A673 (cell line): ENCODE measurements around the gene LRRC23. TPM values are rescaled to one million over a fixed set of nuclear protein-coding genes. Genes with fewer than 3 reads are reported as not detected.

Experiments
- BruUV-seq: library from RNA; stranded (reverse); fragments of 400-500 nt; replicated peaks from 2 replicates; lab custom pipeline; 2021; lab: Mats Ljungman, UMichigan
- CTCF ChIA-PET: fragments of 300-600 bp; sonication (Branson Sonifier 250); formaldehyde crosslinking; loops from one replicate; lab custom pipeline; 2022; ENCODE audit warnings: antibody characterized with exemption; lab: Charles Lee
- POLR2A ChIA-PET: fragments of 300-600 bp; sonication (Branson Sonifier 250); formaldehyde crosslinking; loops from one replicate; lab custom pipeline; 2022; ENCODE audit warnings: antibody characterized with exemption; ENCODE audit not compliant: low non-redundant PET; lab: Charles Lee
- DNase-seq: peaks from one replicate; pipeline ENCODE4 v3.0.0-alpha.2; 2015; ENCODE audit warnings: low spot score
- H3K27ac ChIP-seq: fragments of 200-600 bp; sonication (generic); 2 replicates; pipeline ENCODE4 v1.5.1; 2016; ENCODE audit warnings: mixed run types, low read depth, mild to moderate bottlenecking, mixed read lengths, antibody characterized with exemption, low read length; ENCODE audit not compliant: poor library complexity, severe bottlenecking
- H3K27me3 ChIP-seq: fragments of 200-600 bp; sonication (generic); replicated peaks from 2 replicates; pipeline ENCODE4 v1.6.1; 2017; ENCODE audit warnings: mixed run types, low read depth, mild to moderate bottlenecking, mixed read lengths, antibody characterized with exemption, low read length; ENCODE audit not compliant: insufficient read depth, poor library complexity
- H3K36me3 ChIP-seq: fragments of 200-600 bp; sonication (generic); 2 replicates; pipeline ENCODE4 v1.6.1; 2016; ENCODE audit warnings: mixed run types, mild to moderate bottlenecking, mixed read lengths, antibody characterized with exemption, low read length; ENCODE audit not compliant: insufficient read depth, poor library complexity, severe bottlenecking
- H3K4me1 ChIP-seq: fragments of 200-600 bp; sonication (generic); 2 replicates; pipeline ENCODE4 v1.6.1; 2017; ENCODE audit warnings: mixed run types, mild to moderate bottlenecking, mixed read lengths, antibody characterized with exemption, low read length; ENCODE audit not compliant: insufficient read depth, poor library complexity, severe bottlenecking
- H3K4me3 ChIP-seq: fragments of 200-600 bp; sonication (generic); 2 replicates; pipeline ENCODE4 v1.5.1; 2016; ENCODE audit warnings: low read depth, mixed run types, mild to moderate bottlenecking, mixed read lengths, low read length; ENCODE audit not compliant: poor library complexity, severe bottlenecking
- H3K9me3 ChIP-seq: fragments of 200-600 bp; sonication (generic); 2 replicates; pipeline ENCODE4 v1.6.1; 2016; ENCODE audit warnings: mixed run types, low read depth, mild to moderate bottlenecking, mixed read lengths, antibody characterized with exemption, low read length; ENCODE audit not compliant: poor library complexity, severe bottlenecking
- EZH2 ChIP-seq: fragments of 200-600 bp; sonication (generic); IDR thresholded peaks from 2 replicates; pipeline ENCODE4 v1.6.1; 2017; ENCODE audit warnings: borderline replicate concordance, low read depth, mild to moderate bottlenecking, mixed read lengths, antibody characterized with exemption, low read length; ENCODE audit not compliant: poor library complexity, severe bottlenecking
- intact Hi-C: fragments of 100-400 bp; cut with micrococcal nuclease; formaldehyde crosslinking; loops from one replicate; pipeline ENCODE4 v1.10.0; 2022; ENCODE audit not compliant: unreplicated experiment
- total RNA-seq: library from RNA; stranded (reverse); gene quantifications from 2 replicates; pipeline ENCODE4 v1.2.3, GENCODE V29; 2021
- TF ChIP-seq, protein P1 (sequence below): fragments of 300-800, 200-600 bp; sonication (generic); conservative IDR thresholded peaks from 2 replicates; pipeline ENCODE4 v1.5.1; 2017; ENCODE audit warnings: low read depth, mild to moderate bottlenecking, antibody characterized with exemption, low read length, moderate library complexity, mixed read lengths

LRRC23 gene
- total RNA-seq, 1 experiment from 2014 or later = 7.7 TPM

- Histone ChIP-seq H3K27me3 (no peaks in the 10 kb centered on the region), H3K9me3 (no peaks in the 10 kb centered on the region), H3K4me3 (no peak overlapping the region), H3K36me3 (no peaks in the 10 kb centered on the region), H3K27ac (no peak overlapping the region), H3K4me1 (peaks cover 7% of the 10 kb centered on the region)
- BruUV-seq = no TSS peak
- DNase-seq = no peak
- ChIA-PET POLR2A (no interaction called here), CTCF (no interaction called here)
- TF ChIP-seq, protein P1, sequence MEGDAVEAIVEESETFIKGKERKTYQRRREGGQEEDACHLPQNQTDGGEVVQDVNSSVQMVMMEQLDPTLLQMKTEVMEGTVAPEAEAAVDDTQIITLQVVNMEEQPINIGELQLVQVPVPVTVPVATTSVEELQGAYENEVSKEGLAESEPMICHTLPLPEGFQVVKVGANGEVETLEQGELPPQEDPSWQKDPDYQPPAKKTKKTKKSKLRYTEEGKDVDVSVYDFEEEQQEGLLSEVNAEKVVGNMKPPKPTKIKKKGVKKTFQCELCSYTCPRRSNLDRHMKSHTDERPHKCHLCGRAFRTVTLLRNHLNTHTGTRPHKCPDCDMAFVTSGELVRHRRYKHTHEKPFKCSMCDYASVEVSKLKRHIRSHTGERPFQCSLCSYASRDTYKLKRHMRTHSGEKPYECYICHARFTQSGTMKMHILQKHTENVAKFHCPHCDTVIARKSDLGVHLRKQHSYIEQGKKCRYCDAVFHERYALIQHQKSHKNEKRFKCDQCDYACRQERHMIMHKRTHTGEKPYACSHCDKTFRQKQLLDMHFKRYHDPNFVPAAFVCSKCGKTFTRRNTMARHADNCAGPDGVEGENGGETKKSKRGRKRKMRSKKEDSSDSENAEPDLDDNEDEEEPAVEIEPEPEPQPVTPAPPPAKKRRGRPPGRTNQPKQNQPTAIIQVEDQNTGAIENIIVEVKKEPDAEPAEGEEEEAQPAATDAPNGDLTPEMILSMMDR = no peak
- no peak for TF ChIP-seq EZH2
- intact Hi-C loops = no loop called here
These were observed 10.3 kb upstream of the LRRC23 start for GRCh38 chr12:6894321-6894720.

DNA sequence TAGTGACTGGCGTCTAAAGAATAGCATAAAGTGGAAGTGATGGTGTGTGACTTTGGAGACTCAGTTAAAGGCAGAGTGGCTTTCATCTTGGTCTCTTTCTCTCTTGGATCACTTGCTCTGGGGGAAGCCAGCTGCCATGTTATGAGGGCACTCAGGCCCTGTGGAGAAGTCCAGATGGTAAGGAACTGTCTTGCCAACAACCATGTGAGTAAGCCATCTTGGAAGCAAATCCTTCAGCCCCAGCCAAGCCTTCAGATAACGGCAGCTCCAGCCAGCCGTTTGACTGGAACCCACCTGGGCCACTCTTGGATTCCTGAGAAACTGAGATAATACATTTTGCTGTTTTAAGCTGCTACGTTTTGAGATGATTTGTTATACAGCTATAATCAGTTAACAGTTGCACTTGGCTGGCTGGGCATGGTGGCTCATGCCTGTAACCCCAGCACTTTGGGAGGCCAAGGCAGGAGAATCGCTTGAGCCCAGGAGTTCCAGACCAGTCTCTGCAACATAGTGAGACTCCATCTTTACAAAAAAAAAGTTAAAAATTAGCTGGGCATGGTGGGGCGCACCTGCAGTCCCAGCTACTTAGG is 7.7 kb upstream of the LRRC23 start:
- Histone ChIP-seq H3K27me3 (no peaks in the 10 kb centered on the region), H3K27ac (no peak overlapping the region), H3K4me3 (no peak overlapping the region), H3K9me3 (no peaks in the 10 kb centered on the region), H3K4me1 (no peaks in the 10 kb centered on the region), H3K36me3 (no peaks in the 10 kb centered on the region)
- intact Hi-C loops = no loop called here
- no TSS peak for BruUV-seq
- TF ChIP-seq EZH2 = no peak
- TF ChIP-seq, protein P1 = no peak
- ChIA-PET CTCF (no interaction called here), POLR2A (no interaction called here)
- DNase-seq = no peak

DNA sequence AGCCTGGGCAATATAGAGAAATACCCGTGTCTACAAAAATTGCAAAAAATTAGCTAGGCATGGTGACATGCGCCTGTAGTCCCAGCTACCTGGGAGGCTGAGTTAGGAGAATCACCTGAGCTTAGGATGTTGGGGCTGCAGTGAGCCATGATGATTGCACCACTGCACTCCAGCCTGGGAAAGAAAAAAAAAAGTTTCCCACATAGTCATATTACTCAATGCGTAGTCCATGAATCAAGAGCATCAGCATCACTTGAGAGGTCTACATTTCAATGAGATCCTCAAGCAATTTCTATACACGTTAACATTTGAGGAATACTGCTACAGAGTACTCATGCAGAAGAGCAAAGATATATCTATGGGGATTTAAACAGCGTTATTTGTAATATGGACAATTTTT is 5.2 kb upstream of the LRRC23 start:
- intact Hi-C loops = no loop called here
- Histone ChIP-seq H3K36me3 (no peaks in the 10 kb centered on the region), H3K4me1 (peaks cover 7% of the 10 kb centered on the region), H3K4me3 (no peak overlapping the region), H3K27me3 (no peaks in the 10 kb centered on the region), H3K9me3 (no peaks in the 10 kb centered on the region), H3K27ac (no peak overlapping the region)
- DNase-seq = no peak
- TF ChIP-seq EZH2 = no peak
- TF ChIP-seq, protein P1 = no peak
- ChIA-PET CTCF (interaction anchor here (0.6 kb wide), 1 partner anchor 22 kb away, joined by 4 read pairs; no protein-coding TSS in a partner anchor), POLR2A (no interaction called here)
- BruUV-seq = no TSS peak
